Left ventricle myocardium inferior (tissue), 1 donor: ENCODE results near the gene SLC38A1. TPM values are rescaled to one million over a fixed set of nuclear protein-coding genes. Genes with fewer than 3 reads are reported as not detected.
"Not testable (repeated sequence)": the region's sequence is repeated elsewhere in the genome, so short reads cannot be mapped to it uniquely, and the experiment has no call there.

Source experiments
- DNase-seq: peaks from one replicate; pipeline ENCODE4 v3.0.0-alpha.2; 2020
- H3K27ac ChIP-seq: fragments of 200-600 bp; replicated peaks from 2 replicates; pipeline ENCODE4 v1.8.0; 2021
- H3K27me3 ChIP-seq: fragments of 200-600 bp; 2 replicates; pipeline ENCODE4 v1.8.0; 2021; ENCODE audit warnings: low read depth
- H3K36me3 ChIP-seq: fragments of 200-600 bp; 2 replicates; pipeline ENCODE4 v1.8.0; 2021
- H3K4me1 ChIP-seq: fragments of 200-600 bp; 2 replicates; pipeline ENCODE4 v1.8.0; 2021
- H3K4me3 ChIP-seq: fragments of 200-600 bp; 2 replicates; pipeline ENCODE4 v1.8.0; 2021; ENCODE audit warnings: mild to moderate bottlenecking, moderate library complexity
- H3K9me3 ChIP-seq: fragments of 200-600 bp; replicated peaks from 2 replicates; pipeline ENCODE4 v1.8.0; 2021
- CTCF ChIP-seq: fragments of 200-600 bp; IDR thresholded peaks from 2 replicates; pipeline ENCODE4 v1.8.0; 2021; ENCODE audit warnings: antibody characterized with exemption, mild to moderate bottlenecking, borderline replicate concordance
- intact Hi-C: fragments of 100-400 bp; cut with micrococcal nuclease; formaldehyde crosslinking; loops from one replicate; pipeline ENCODE4 v1.11.0; 2022
- total RNA-seq: library from RNA; stranded (reverse); fragmentation: NEBNext Ultra II Directional; extraction: Animal tissue kit (Norgen Biotek cat#: 25700); gene quantifications from one replicate; pipeline ENCODE4 v1.2.1, GENCODE V29; 2021
- donor health status: DM: no; HTN: yes; CAD: no; lungs with severe emphysema.

SLC38A1 gene
- total RNA-seq, 1 donor from 2014 or later = 134 TPM

- intact Hi-C loops = no loop called here
- DNase-seq = no peak
- Histone ChIP-seq H3K4me3 (no peak overlapping the region), H3K27ac (no peak overlapping the region), H3K27me3 (no peaks in the 10 kb centered on the region), H3K9me3 (no peaks in the 10 kb centered on the region), H3K4me1 (peaks cover 19% of the 10 kb centered on the region), H3K36me3 (no peaks in the 10 kb centered on the region)
- no peak for TF ChIP-seq CTCF
These were observed 31.0 kb upstream of the SLC38A1 start for GRCh38 chr12:46299851-46300250.

GRCh38 chr12:46298261-46298660 is 29.4 kb upstream of the SLC38A1 start:
- Histone ChIP-seq H3K27ac (no peak overlapping the region), H3K4me3 (no peak overlapping the region), H3K9me3 (no peaks in the 10 kb centered on the region), H3K4me1 (peaks cover 19% of the 10 kb centered on the region), H3K36me3 (no peaks in the 10 kb centered on the region), H3K27me3 (no peaks in the 10 kb centered on the region)
- TF ChIP-seq CTCF = no peak
- intact Hi-C loops = no loop called here
- DNase-seq = no peak

GRCh38 chr12:46296822-46297221 is 28.0 kb upstream of the SLC38A1 start:
- Histone ChIP-seq H3K4me1 (peaks cover 19% of the 10 kb centered on the region), H3K4me3 (no peak overlapping the region), H3K9me3 (peaks cover 3% of the 10 kb centered on the region), H3K27me3 (no peaks in the 10 kb centered on the region), H3K36me3 (no peaks in the 10 kb centered on the region), H3K27ac (no peak overlapping the region)
- TF ChIP-seq CTCF = no peak
- intact Hi-C loops = no loop called here
- no peak for DNase-seq

- Histone ChIP-seq H3K27ac (no peak overlapping the region), H3K4me1 (no peaks in the 10 kb centered on the region), H3K4me3 (no peak overlapping the region), H3K27me3 (no peaks in the 10 kb centered on the region), H3K36me3 (no peaks in the 10 kb centered on the region), H3K9me3 (peaks cover 9% of the 10 kb centered on the region)
- DNase-seq = no peak
- peak; percentile 45 for TF ChIP-seq CTCF
- intact Hi-C loops = no loop called here
These were observed 24.0 kb upstream of the SLC38A1 start for GRCh38 chr12:46292754-46293402.

GRCh38 chr12:46291953-46292352 is 23.1 kb upstream of the SLC38A1 start:
- H3K4me1 ChIP-seq, DNase-seq, H3K27me3 ChIP-seq, intact Hi-C loops, H3K27ac ChIP-seq, H3K36me3 ChIP-seq, H3K4me3 ChIP-seq: not testable (repeated sequence)
- H3K9me3 ChIP-seq = peaks cover 15% of the 10 kb centered on the region

- intact Hi-C loops, H3K27ac ChIP-seq, H3K36me3 ChIP-seq, H3K27me3 ChIP-seq, H3K4me1 ChIP-seq, H3K4me3 ChIP-seq, DNase-seq: not testable (repeated sequence)
- H3K9me3 ChIP-seq = peaks cover 66% of the 10 kb centered on the region
These were observed 16.3 kb upstream of the SLC38A1 start for GRCh38 chr12:46285177-46285576.
